Kidney capillary endothelial cell (primary cell): ENCODE measurements around the gene DXO.
"Not testable (repeated sequence)": the region's sequence is repeated elsewhere in the genome, so short reads cannot be mapped to it uniquely, and the experiment has no call there.

ENCODE experiments used
- DNase-seq: peaks from one replicate; pipeline ENCODE4 v3.0.0-alpha.2; 2018; ENCODE audit warnings: low spot score

Gene DXO

GRCh38 chr6:31971993-31972708, at the start of gene DXO:
Gene DXO (minus strand): TSS chr6:31972138. CDS start chr6:31971675, 463 bp downstream.
- peak; percentile 96 for DNase-seq

GRCh38 chr6:32014547-32014946, 42.6 kb upstream of the DXO start, which contains the start of gene C4B:
Gene C4B (plus strand): TSS chr6:32014795. CDS start chr6:32014846, 51 bp downstream.
- DNase-seq, result not testable (repeated sequence)

GRCh38 chr6:32013738-32014137, 41.8 kb upstream of the DXO start:
- not testable (repeated sequence) for DNase-seq

DNA sequence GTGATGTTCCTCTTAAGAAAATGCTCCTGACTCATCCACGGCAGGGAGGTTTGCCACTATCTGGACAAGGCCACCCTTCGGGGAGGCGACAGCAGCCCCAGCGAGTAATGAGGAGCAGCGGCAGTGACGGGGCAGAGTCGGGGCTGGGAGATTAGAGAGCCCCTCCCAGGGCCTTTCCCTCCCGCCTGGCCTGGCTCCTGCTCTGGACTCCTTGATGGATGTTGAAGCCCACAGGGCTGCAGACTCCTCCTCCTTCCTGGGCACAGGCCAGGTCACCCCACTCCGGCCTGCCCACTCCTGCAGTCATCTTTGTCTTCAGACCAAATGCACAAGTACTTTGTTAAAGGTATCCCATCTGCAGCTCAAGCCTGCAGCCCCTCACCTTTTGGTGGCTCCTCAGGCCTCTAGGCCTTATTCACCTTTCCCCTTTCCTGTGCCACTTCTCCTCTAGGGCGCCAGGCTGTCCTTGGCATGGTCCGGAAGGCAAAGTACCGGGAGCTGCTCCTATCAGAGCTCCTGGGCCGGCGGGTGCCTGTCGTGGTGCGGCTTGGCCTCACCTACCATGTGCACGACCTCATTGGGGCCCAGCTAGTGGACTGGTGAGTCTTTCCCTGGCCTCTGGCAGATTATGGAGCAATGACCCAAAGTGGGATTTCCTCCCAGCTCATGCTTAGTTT, 41.1 kb upstream of the DXO start:
- not testable (repeated sequence) for DNase-seq

- DNase-seq, result not testable (repeated sequence)
These were observed 39.1 kb upstream of the DXO start for GRCh38 chr6:32010856-32011530.

DNA sequence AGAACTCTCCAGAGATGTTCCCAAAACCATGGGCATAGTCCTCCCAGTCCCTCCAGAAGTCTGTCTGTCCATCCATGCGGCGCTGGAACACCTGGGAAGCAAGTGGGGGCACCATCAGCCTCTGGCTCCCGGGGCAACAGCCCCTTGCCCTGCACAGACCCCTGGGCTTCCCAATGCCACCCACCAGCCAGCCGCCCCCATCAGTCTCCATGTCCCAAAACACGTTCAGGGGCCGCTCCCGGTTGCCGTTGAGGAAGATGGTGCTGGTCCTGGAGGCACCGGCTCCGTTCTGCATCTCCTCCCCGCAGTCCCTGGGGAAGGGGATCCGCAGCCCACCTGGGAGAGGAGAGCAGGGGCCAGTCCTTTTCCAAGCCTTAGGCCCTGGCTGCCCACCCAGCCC, 37.6 kb upstream of the DXO start:
- not testable (repeated sequence) for DNase-seq

GRCh38 chr6:32008616-32009015, 36.7 kb upstream of the DXO start:
- DNase-seq, result not testable (repeated sequence)

GRCh38 chr6:32008037-32008436, 36.1 kb upstream of the DXO start:
- not testable (repeated sequence) for DNase-seq

- DNase-seq, result not testable (repeated sequence)
These were observed 35.1 kb upstream of the DXO start for GRCh38 chr6:32007086-32007485.

DNA sequence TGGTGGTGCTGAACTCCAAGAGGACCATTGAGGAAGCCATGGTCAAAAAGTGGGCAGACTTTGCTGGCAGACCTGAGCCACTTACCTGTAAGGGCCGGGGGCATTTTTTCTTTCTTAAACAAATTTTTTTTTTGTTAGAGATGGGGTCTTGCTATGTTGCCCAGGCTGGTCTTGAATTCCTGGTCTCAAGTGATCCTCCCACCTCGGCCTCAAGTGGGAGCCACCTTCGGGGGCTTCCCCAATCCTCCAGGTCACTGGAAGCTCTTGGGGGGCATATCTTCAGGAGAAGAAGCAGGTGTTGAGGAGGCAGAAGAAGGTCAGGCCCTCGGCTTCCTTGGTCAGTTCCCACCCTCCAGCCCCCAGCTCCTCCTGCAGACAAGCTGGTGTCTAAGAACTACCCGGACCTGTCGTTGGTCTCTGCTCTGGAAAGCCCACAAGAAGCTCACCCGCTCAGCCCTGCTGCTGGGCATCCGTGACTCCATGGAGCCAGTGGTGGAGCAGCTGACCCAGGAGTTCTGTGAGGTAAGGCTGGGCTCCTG, 34.1 kb upstream of the DXO start:
- not testable (repeated sequence) for DNase-seq

- not testable (repeated sequence) for DNase-seq
These were observed 33.6 kb upstream of the DXO start for GRCh38 chr6:32005538-32005880.

DNA sequence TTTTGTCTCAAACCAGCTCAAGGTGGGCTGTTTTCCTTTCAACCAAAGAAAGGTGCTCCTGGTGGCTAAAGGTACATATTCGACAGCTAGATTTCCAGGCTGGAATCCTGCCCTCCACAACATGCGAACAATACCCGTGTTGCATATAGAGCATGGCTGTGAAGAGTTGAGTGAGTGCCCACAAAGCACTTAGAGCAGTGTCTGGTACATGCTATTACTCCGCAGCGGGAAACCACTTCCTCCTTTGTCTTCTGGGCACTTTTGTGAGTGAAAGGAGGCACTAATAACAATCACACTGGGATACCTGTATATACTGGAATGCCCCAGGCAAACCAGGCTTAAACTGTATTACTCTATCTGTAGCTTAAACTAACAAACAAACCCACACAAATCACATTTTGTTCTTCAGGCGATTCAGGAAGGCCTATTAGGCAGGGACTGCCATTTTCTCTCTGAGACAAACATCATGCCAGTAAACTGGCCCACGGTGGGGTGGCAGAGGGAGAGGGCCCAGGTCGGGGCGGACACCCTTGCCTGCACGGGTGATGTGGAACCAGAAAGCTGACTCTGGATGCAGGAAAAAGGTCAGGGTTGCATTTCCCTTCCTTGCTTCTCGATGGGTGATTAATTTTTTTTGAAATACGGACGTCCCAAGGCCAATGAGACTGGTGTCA, 33.1 kb upstream of the DXO start:
- not testable (repeated sequence) for DNase-seq

DNA sequence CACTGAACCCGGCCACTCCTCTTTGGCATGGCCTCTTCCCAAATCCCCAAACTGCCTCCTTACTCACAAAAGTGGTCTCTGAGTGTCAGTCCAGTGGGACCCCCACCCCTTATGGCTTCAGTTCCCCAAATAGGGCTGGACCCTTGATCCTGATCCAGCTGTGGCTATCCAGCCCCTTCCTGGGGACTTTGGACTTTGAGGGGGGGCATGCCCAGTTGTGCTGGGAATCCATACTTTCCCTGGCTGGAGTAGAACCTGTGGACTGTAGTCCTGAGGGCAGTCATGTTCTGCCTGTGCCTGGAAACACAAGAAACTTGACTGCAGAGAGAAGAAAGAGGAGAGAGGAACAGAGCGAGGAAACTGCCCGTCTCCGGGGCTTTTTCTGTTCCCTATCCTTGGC, 32.5 kb upstream of the DXO start:
- DNase-seq, result not testable (repeated sequence)

- DNase-seq, result not testable (repeated sequence)
These were observed 31.4 kb upstream of the DXO start for GRCh38 chr6:32003301-32003700.

DNA sequence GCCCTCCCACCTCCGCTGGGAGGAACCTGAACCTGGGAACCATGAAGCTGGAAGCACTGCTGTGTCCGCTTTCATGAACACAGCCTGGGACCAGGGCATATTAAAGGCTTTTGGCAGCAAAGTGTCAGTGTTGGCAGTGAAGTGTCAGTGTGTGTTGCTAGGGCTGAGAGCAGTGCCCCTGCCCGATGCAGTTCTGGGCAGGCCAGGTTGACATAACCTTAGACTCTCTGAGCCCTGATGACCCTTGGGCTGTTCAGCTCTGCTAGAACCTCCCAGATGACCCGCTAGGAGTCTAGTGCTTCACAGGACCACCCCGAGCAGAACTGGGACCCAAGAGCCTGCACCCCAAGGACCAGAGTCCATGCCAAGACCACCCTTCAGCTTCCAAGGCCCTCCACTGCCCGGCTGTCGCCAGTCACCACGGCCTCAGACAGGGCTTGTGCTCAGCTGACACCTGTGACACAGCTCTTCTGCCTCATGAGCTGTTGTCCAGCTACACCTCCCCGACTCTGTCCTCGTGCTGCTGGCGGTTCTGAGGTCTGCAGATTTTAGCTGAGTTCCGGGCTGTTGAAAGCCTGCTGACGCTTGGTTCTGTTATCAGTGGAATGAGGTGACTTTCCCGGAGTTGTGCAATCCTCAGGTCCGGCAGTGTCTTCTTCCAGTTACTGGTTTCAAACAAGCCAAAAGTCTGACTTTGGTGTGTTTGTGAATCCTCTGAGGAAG, 30.8 kb upstream of the DXO start:
- DNase-seq, result not testable (repeated sequence)

GRCh38 chr6:31996385-31996784, 24.4 kb upstream of the DXO start:
- not testable (repeated sequence) for DNase-seq

DNA sequence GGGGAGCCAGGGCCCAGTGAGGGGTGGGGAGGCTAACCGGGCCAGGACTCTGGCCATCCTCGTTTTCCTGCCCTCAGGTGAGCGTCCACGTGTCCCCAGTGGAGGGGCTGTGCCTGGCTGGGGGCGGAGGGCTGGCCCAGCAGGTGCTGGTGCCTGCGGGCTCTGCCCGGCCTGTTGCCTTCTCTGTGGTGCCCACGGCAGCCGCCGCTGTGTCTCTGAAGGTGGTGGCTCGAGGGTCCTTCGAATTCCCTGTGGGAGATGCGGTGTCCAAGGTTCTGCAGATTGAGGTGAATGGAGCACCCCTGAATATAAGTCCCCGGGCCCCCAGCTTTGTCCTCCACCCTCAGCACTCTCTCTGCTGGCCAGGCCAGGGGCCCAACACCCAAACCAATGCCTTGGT, 22.5 kb upstream of the DXO start:
- DNase-seq, result not testable (repeated sequence)

GRCh38 chr6:31989363-31989762, 17.4 kb upstream of the DXO start:
- not testable (repeated sequence) for DNase-seq

DNA sequence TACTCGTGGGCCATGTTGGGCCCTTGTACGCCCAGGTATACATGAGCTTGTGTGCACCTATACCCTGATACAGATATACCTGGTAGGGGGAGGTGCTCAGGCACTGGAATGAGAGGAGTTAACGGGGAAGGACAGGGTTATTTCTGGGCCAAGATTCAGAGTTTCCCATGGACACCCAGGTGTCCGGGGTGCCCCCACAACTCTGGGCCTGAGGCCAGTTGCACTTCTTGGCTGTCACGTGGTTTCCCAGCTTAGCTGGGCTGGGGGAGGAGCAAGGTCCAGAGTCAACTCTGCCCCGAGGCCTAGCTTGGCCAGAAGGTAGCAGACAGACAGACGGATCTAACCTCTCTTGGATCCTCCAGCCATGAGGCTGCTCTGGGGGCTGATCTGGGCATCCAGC, 9.8 kb upstream of the DXO start, which contains the start of gene C4A:
C4A (plus strand) TSS at position 314 of the 400 bp plus-strand sequence; CDS start at position 365, 51 bp downstream.
- not testable (repeated sequence) for DNase-seq

DNA sequence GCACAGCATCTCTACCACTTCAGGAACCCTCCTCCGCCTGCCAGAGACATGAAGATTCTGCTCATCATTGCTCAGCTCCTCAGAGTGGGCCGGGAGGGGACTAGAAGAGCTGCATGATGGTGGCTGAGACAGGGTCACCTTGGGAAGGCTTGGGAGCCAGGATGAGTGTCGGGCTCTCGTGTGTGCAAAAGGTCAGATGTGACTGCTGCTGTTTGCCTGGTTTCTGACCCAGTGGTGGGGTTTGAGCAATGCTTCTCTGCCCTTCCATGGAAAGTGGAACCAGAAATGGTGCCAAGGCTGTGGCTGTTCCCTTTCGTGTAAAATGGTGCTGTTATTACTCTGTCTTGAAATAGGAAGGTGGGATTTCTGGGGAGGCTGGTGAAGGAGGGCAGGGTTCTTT, 9.1 kb upstream of the DXO start:
- not testable (repeated sequence) for DNase-seq
